ENCODE data around the gene ELAPOR1. TPM values are rescaled to one million over a fixed set of nuclear protein-coding genes. Genes with fewer than 3 reads are reported as not detected.

Gene ELAPOR1
- total and polyA plus RNA-seq, 2 of the 4 experiments (the other 2 are of a cell fraction) = 0.54 to 1.6 TPM

GRCh38 chr1:109083923-109084322 lies 30.0 kb upstream of the ELAPOR1 start:
- no peaks in the 10 kb centered on the region for H4K20me1 ChIP-seq (ENCODE audit: insufficient read depth, low read length)
- no peak overlapping the region for H4K91ac ChIP-seq (ENCODE audit: insufficient read depth, low read depth, low read length)
- H2AK5ac ChIP-seq (ENCODE audit: low read depth, low read length) = no peak overlapping the region
- no peaks in the 10 kb centered on the region for H3K9me3 ChIP-seq (ENCODE audit: control insufficient read depth, insufficient read depth, low read length)
- H3K4me1 ChIP-seq (ENCODE audit: control insufficient read depth, insufficient read depth, low read length) = no peaks in the 10 kb centered on the region
- POLR2A ChIA-PET (ENCODE audit: unreplicated experiment) = interaction anchor here (1.1 kb wide), 1 partner anchor 8 kb away, joined by 4 read pairs; the partner anchor contains the start of gene TAF13
- CTCF ChIA-PET = no interaction called here
- intact Hi-C loops (cut with micrococcal nuclease) (no loop called here), dilution Hi-C loops (cut with HindIII; ENCODE audit: low sequenced_read_pairs, unreplicated experiment) (no loop called here), in situ Hi-C loops (cut with MboI; ENCODE audit: low sequenced_read_pairs) (no loop called here)
- no peak overlapping the region for H3K56ac ChIP-seq (ENCODE audit: extremely low read depth, insufficient read depth, low read length)
- H2BK20ac ChIP-seq (ENCODE audit: low read depth, low read length) = no peak overlapping the region
- no CpG with 5 or more reads among the region's 1 CpG for WGBS, 2 experiments (ENCODE audit: extremely low coverage in 2 of 2, insufficient read length in 1 of 2)
- H3K9me1 ChIP-seq (ENCODE audit: insufficient read depth, low read length) = no peaks in the 10 kb centered on the region
- no peak overlapping the region for H3K14ac ChIP-seq (replicated peaks; ENCODE audit: low read depth, low read length)
- DNase-seq (no peak), ATAC-seq (ENCODE audit: low read depth) (no peak)
- no peak overlapping the region for H3K9ac ChIP-seq (ENCODE audit: low read depth, low read length)
- H3K23ac ChIP-seq (ENCODE audit: low read depth, low read length) = no peak overlapping the region
- H3K18ac ChIP-seq (ENCODE audit: low read depth, low read length) = no peak overlapping the region
- H3K36me3 ChIP-seq (ENCODE audit: control insufficient read depth, insufficient read depth, low read length) = no peaks in the 10 kb centered on the region
- TF ChIP-seq MAFK (IDR thresholded peaks at IDR 0.05; ENCODE audit: low read depth, low read length) (no peak), ELK1 (IDR thresholded peaks at IDR 0.05; ENCODE audit: borderline replicate concordance, low read depth, low read length) (no peak), RFX5 (IDR thresholded peaks at IDR 0.05; ENCODE audit: low read depth, low read length) (no peak), RAD21 (IDR thresholded peaks at IDR 0.05; ENCODE audit: low read length) (no peak)
- TF ChIP-seq, protein P1, sequence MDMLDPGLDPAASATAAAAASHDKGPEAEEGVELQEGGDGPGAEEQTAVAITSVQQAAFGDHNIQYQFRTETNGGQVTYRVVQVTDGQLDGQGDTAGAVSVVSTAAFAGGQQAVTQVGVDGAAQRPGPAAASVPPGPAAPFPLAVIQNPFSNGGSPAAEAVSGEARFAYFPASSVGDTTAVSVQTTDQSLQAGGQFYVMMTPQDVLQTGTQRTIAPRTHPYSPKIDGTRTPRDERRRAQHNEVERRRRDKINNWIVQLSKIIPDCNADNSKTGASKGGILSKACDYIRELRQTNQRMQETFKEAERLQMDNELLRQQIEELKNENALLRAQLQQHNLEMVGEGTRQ (IDR thresholded peaks at IDR 0.05; ENCODE audit: low read depth, low read length) = no peak
- no peak overlapping the region for H2BK15ac ChIP-seq (ENCODE audit: low read depth, low read length)
- no peak overlapping the region for H3K27ac ChIP-seq (ENCODE audit: insufficient read depth, low read length)
- no TSS peak for BruUV-seq (replicated peaks)
- no peak overlapping the region for H3K4me2 ChIP-seq (ENCODE audit: low read depth, low read length)
- H3K27me3 ChIP-seq (ENCODE audit: control insufficient read depth, insufficient read depth, low read length) = no peaks in the 10 kb centered on the region
- H2BK120ac ChIP-seq (ENCODE audit: low read depth, low read length) = no peak overlapping the region
- H3K4me3 ChIP-seq (ENCODE audit: insufficient read depth, low read depth, low read length) = no peak overlapping the region
- no peak overlapping the region for H2AK9ac ChIP-seq (replicated peaks; ENCODE audit: low read depth, low read length, poor library complexity)
- H4K8ac ChIP-seq (ENCODE audit: low read depth in 2 of 2, low read length in 2 of 2) = no peak overlapping the region
- H3K4ac ChIP-seq (ENCODE audit: low read depth, low read length) = no peak overlapping the region
- H2BK5ac ChIP-seq (ENCODE audit: low read depth, low read length, poor library complexity, severe bottlenecking) = no peak overlapping the region
- no peak overlapping the region for H4K5ac ChIP-seq (ENCODE audit: low read depth, low read length)
- no peak overlapping the region for H2AFZ ChIP-seq (replicated peaks; ENCODE audit: low read length, poor library complexity)
- peaks cover 0 to 2% of the 10 kb centered on the region in 2 experiments; a peak in 1 of 4 replicates for H3K79me1 ChIP-seq (ENCODE audit: low read depth in 1 of 2, low read length in 2 of 2)

Data from IMR-90 (cell line).